Natural killer cell (primary cell): ENCODE measurements around the gene ERCC6L. TPM values are rescaled to one million over a fixed set of nuclear protein-coding genes. Genes with fewer than 3 reads are reported as not detected.

ENCODE experiments used
- ATAC-seq, 3 donors: fragments of 150-1000 bp in 2 of 3; fragments of 200-7000 bp in 1 of 3; cut with Tn5 transposase; 1 replicate in 1 of 3; 2 replicates in 2 of 3; pipeline ENCODE4 v1.10.0; 2021; ENCODE audit warnings: mild to moderate bottlenecking in 2 of 3, moderate library complexity in 2 of 3
- DNase-seq, 2 donors: peaks; one replicate each; pipeline versions ENCODE4 v3.0.0 to v3.0.0-alpha.2; 2013 to 2021; ENCODE audit warnings: mixed read lengths in 1 of 2
- H3K27ac ChIP-seq: one replicate; pipeline ENCODE4 v1.5.1; 2013; ENCODE audit warnings: mild to moderate bottlenecking, low read length
- H3K27me3 ChIP-seq: one replicate; pipeline ENCODE4 v1.6.1; 2013; ENCODE audit warnings: low read length; ENCODE audit not compliant: control insufficient read depth, insufficient read depth
- H3K36me3 ChIP-seq: one replicate; pipeline ENCODE4 v1.6.1; 2013; ENCODE audit warnings: low read length; ENCODE audit not compliant: control insufficient read depth, insufficient read depth
- H3K4me1 ChIP-seq: one replicate; pipeline ENCODE4 v1.6.1; 2013; ENCODE audit warnings: low read length; ENCODE audit not compliant: control insufficient read depth, insufficient read depth
- H3K4me3 ChIP-seq: one replicate; pipeline ENCODE4 v1.5.1; 2013; ENCODE audit warnings: low read length
- H3K9me3 ChIP-seq: one replicate; pipeline ENCODE4 v1.6.1; 2013; ENCODE audit warnings: low read length; ENCODE audit not compliant: control insufficient read depth, insufficient read depth
- H3K27ac Mint-ChIP-seq, 2 donors: one replicate each; pipeline ENCODE4 v1.8.0; 2022; ENCODE audit warnings: mild to moderate bottlenecking in 2 of 2, mixed read lengths in 2 of 2, moderate library complexity in 1 of 2
- H3K27me3 Mint-ChIP-seq, 2 donors: one replicate each; pipeline ENCODE4 v1.8.0; 2022; ENCODE audit warnings: low read depth in 2 of 2, mixed read lengths in 2 of 2
- H3K36me3 Mint-ChIP-seq: one replicate; pipeline ENCODE4 v1.8.0; 2022; ENCODE audit warnings: mixed read lengths
- H3K4me1 Mint-ChIP-seq, 2 donors: one replicate each; pipeline ENCODE4 v1.8.0; 2022; ENCODE audit warnings: mixed read lengths in 2 of 2
- H3K4me3 Mint-ChIP-seq: one replicate; pipeline ENCODE4 v1.8.0; 2022; ENCODE audit warnings: mild to moderate bottlenecking, moderate library complexity, mixed read lengths
- H3K9me3 Mint-ChIP-seq, 2 donors: one replicate each; pipeline ENCODE4 v1.8.0; 2022; ENCODE audit warnings: mixed read lengths in 2 of 2
- WGBS: methylation state at CpG from one replicate; pipeline ENCODE4 v1.1.7; 2013; ENCODE audit warnings: missing lambda C conversion rate; ENCODE audit not compliant: insufficient coverage; 5-methylcytosine and 5-hydroxymethylcytosine counted together
- intact Hi-C: fragments of 100-400 bp; cut with micrococcal nuclease; formaldehyde crosslinking; loops from one replicate; pipeline ENCODE4 v1.14.2; 2022
- total RNA-seq, 4 donors: library from RNA; stranded (reverse); fragments of 120-200 nt in 1 of 4; gene quantifications; one replicate each; pipeline versions ENCODE4 v1.2.3 to v1.2.4, GENCODE V29; 2013 to 2022
- TF ChIP-seq, protein P1 (sequence below): fragments of 200-600 bp; IDR thresholded peaks from one replicate; pipeline ENCODE4 v1.8.0; 2022; ENCODE audit warnings: antibody characterized with exemption

Gene ERCC6L
- total RNA-seq, 3 donors from 2014 or later (not counting 1 experiment from before 2014, with no cell fraction given) = 0.13 to 0.54 (median 0.28) TPM

GRCh38 chrX:72271812-72272211 lies 33.0 kb upstream of the ERCC6L start:
- H3K4me1 Mint-ChIP-seq = peaks cover 27 to 64% of the 10 kb centered on the region in 2 donors

GRCh38 chrX:72271091-72271788 lies 32.4 kb upstream of the ERCC6L start:
- peaks cover 33% of the 10 kb centered on the region for H3K36me3 Mint-ChIP-seq
- no peaks in the 10 kb centered on the region for H3K9me3 Mint-ChIP-seq
- peak overlapping the region; percentile 33 to 39 for H3K27ac Mint-ChIP-seq
- 54% methylated on average over 1 of the region's 3 CpGs for WGBS
- no peaks in the 10 kb centered on the region for H3K27me3 Mint-ChIP-seq
- no peak overlapping the region for H3K4me3 Mint-ChIP-seq
- no peaks in the 10 kb centered on the region for H3K9me3 ChIP-seq
- no peaks in the 10 kb centered on the region for H3K27me3 ChIP-seq
- H3K36me3 ChIP-seq = peaks cover 60% of the 10 kb centered on the region
- no peak overlapping the region for H3K4me3 ChIP-seq
- intact Hi-C loops = no loop called here
- H3K4me1 Mint-ChIP-seq = peaks cover 27 to 59% of the 10 kb centered on the region in 2 donors
- no peak overlapping the region for H3K27ac ChIP-seq
- TF ChIP-seq, protein P1, sequence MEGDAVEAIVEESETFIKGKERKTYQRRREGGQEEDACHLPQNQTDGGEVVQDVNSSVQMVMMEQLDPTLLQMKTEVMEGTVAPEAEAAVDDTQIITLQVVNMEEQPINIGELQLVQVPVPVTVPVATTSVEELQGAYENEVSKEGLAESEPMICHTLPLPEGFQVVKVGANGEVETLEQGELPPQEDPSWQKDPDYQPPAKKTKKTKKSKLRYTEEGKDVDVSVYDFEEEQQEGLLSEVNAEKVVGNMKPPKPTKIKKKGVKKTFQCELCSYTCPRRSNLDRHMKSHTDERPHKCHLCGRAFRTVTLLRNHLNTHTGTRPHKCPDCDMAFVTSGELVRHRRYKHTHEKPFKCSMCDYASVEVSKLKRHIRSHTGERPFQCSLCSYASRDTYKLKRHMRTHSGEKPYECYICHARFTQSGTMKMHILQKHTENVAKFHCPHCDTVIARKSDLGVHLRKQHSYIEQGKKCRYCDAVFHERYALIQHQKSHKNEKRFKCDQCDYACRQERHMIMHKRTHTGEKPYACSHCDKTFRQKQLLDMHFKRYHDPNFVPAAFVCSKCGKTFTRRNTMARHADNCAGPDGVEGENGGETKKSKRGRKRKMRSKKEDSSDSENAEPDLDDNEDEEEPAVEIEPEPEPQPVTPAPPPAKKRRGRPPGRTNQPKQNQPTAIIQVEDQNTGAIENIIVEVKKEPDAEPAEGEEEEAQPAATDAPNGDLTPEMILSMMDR = no peak
- peaks cover 9% of the 10 kb centered on the region for H3K4me1 ChIP-seq
- ATAC-seq (no peak), DNase-seq (no peak)

More at GRCh38 chrX:72271812-72272211, 33.0 kb upstream of the ERCC6L start:
- no peak for DNase-seq
- Mint-ChIP-seq H3K27ac (peak overlapping the region; percentile 33 to 39), H3K9me3 (no peaks in the 10 kb centered on the region), H3K27me3 (no peaks in the 10 kb centered on the region), H3K4me3 (no peak overlapping the region), H3K36me3 (peaks cover 33% of the 10 kb centered on the region)
- ATAC-seq = no peak
- Histone ChIP-seq H3K4me3 (no peak overlapping the region), H3K36me3 (peaks cover 60% of the 10 kb centered on the region), H3K27me3 (no peaks in the 10 kb centered on the region), H3K9me3 (no peaks in the 10 kb centered on the region), H3K27ac (no peak overlapping the region), H3K4me1 (peaks cover 9% of the 10 kb centered on the region)
- WGBS = 74% methylated on average over 3 of the region's 3 CpGs
- intact Hi-C loops = no loop called here
- TF ChIP-seq, protein P1 = no peak

DNA sequence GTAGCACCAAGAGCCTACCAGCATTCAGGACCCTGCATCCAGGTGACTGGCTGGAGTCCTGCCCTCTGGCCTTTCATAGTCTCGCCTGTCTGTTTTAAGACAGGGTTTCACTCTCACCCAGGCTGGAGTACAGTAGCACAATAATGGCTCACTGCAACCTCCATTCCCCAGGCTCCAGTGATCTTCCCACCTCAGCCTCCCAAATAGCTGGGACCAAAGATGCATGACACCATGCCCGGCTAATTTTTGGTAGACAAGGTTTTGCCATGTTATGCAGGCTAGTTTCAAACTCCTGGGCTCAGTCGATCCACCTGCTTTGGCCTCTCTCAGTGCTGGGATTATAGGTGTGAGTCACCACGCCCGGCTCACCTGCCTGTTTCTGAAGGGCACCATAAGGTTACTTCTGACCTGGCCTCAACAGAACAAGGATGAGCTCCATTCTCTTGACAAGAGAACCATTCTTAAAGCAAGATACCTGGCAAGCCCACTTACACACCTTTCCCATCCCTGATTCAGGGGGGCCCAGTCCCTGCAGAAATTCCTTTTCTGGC lies 31.6 kb upstream of the ERCC6L start:
- DNase-seq (no peak), ATAC-seq (peak in 1 of 3 donors; percentile 17)
- H3K36me3 Mint-ChIP-seq = peaks cover 31% of the 10 kb centered on the region
- intact Hi-C loops = no loop called here
- Histone ChIP-seq H3K27ac (no peak overlapping the region), H3K4me3 (no peak overlapping the region), H3K4me1 (peaks cover 3% of the 10 kb centered on the region), H3K36me3 (peaks cover 54% of the 10 kb centered on the region), H3K27me3 (no peaks in the 10 kb centered on the region), H3K9me3 (no peaks in the 10 kb centered on the region)
- peak overlapping the region in 1 of 2 donors; percentile 64 for H3K27ac Mint-ChIP-seq
- H3K27me3 Mint-ChIP-seq = no peaks in the 10 kb centered on the region
- peaks cover 21 to 50% of the 10 kb centered on the region in 2 donors for H3K4me1 Mint-ChIP-seq
- H3K9me3 Mint-ChIP-seq = no peaks in the 10 kb centered on the region
- TF ChIP-seq, protein P1 = no peak
- no peak overlapping the region for H3K4me3 Mint-ChIP-seq
- 94% methylated on average over 4 of the region's 5 CpGs for whole genome bisulfite sequencing
